Measurements from ENCODE around the gene SIMC1. TPM values are rescaled to one million over a fixed set of nuclear protein-coding genes. Genes with fewer than 3 reads are reported as not detected.

SIMC1 gene
- total and polyA plus RNA-seq, 2 of the 4 experiments (the other 2 are of a cell fraction), result 8.2 to 11.7 TPM

DNA sequence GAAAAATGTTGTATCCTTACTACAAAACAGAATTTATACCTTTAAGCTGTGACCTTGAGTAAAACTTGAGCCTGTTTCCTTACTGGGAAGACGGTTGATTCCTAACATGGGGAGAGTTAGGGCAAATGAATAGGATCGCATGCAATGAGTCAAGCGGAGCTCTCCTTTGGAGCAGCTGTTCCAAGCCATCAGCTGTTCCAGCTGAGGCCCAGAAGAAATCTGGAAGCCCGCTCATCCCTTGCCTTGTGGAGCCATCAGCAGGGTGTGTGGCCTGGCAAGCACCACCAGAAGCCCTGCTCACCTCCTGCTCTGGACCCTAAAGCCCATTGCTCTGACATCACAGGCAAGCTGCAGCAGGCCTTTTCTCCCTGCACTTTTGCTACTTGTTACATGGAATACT, 115.3 kb downstream of the SIMC1 start:
- WGBS, 2 experiments (ENCODE audit: extremely low coverage in 2 of 2, insufficient read length in 1 of 2), result 88% methylated on average over 1 of the region's 4 CpGs; no CpG with 5 or more reads in 1 of the 2 experiments
- no peak overlapping the region for H2AFZ ChIP-seq (replicated peaks; ENCODE audit: low read length, poor library complexity)
- DNase-seq (no peak), ATAC-seq (ENCODE audit: low read depth) (no peak)
- no peak overlapping the region for H2BK15ac ChIP-seq (ENCODE audit: low read depth, low read length)
- intact Hi-C loops (cut with micrococcal nuclease), result no loop called here
- no peak overlapping the region for H4K91ac ChIP-seq (ENCODE audit: insufficient read depth, low read depth, low read length)
- TF ChIP-seq RFX5 (IDR thresholded peaks at IDR 0.05; ENCODE audit: low read depth, low read length) (no peak), BHLHE40 (IDR thresholded peaks at IDR 0.05; ENCODE audit: low read depth, low read length) (no peak), CHD1 (IDR thresholded peaks at IDR 0.05; ENCODE audit: low read depth, low read length) (no peak), MAFK (IDR thresholded peaks at IDR 0.05; ENCODE audit: low read depth, low read length) (no peak), NFE2L2 (IDR thresholded peaks at IDR 0.05; ENCODE audit: low read depth, low read length) (no peak)
- no peak overlapping the region for H2AK9ac ChIP-seq (replicated peaks; ENCODE audit: low read depth, low read length, poor library complexity)
- peaks cover 64% of the 10 kb centered on the region for H3K36me3 ChIP-seq (ENCODE audit: control insufficient read depth, insufficient read depth, low read length)
- H3K9ac ChIP-seq (ENCODE audit: low read depth, low read length), result no peak overlapping the region
- in situ Hi-C loops (cut with MboI; ENCODE audit: low sequenced_read_pairs), result no loop called here
- H3K18ac ChIP-seq (ENCODE audit: low read depth, low read length), result no peak overlapping the region
- peaks cover 47 to 59% of the 10 kb centered on the region in 2 experiments for H3K79me1 ChIP-seq (ENCODE audit: low read depth in 1 of 2, low read length in 2 of 2)
- H2BK5ac ChIP-seq (ENCODE audit: low read depth, low read length, poor library complexity, severe bottlenecking), result no peak overlapping the region
- no peak overlapping the region for H4K8ac ChIP-seq (ENCODE audit: low read depth in 2 of 2, low read length in 2 of 2)
- 0 out of 2 replicates have a peak, but pooled peaks cover 2% of the 10 kb centered on the region for H3K4me1 ChIP-seq (ENCODE audit: control insufficient read depth, insufficient read depth, low read length)
- no peak overlapping the region for H4K5ac ChIP-seq (ENCODE audit: low read depth, low read length)
- no peak overlapping the region for H3K4me3 ChIP-seq (ENCODE audit: insufficient read depth, low read depth, low read length)
- H3K9me3 ChIP-seq (ENCODE audit: control insufficient read depth, insufficient read depth, low read length), result no peaks in the 10 kb centered on the region
- no peak overlapping the region for H3K4me2 ChIP-seq (ENCODE audit: low read depth, low read length)
- H3K23ac ChIP-seq (ENCODE audit: low read depth, low read length), result no peak overlapping the region
- no peak overlapping the region for H3K56ac ChIP-seq (ENCODE audit: extremely low read depth, insufficient read depth, low read length)
- H4K20me1 ChIP-seq (ENCODE audit: insufficient read depth, low read length), result peaks cover 50% of the 10 kb centered on the region
- H2BK20ac ChIP-seq (ENCODE audit: low read depth, low read length), result no peak overlapping the region
- H3K9me1 ChIP-seq (ENCODE audit: insufficient read depth, low read length), result peaks cover 15% of the 10 kb centered on the region
- H3K27ac ChIP-seq (ENCODE audit: insufficient read depth, low read length), result no peak overlapping the region
- no peak overlapping the region for H2AK5ac ChIP-seq (ENCODE audit: low read depth, low read length)
- no peak overlapping the region for H3K14ac ChIP-seq (replicated peaks; ENCODE audit: low read depth, low read length)
- H3K4ac ChIP-seq (ENCODE audit: low read depth, low read length), result no peak overlapping the region
- dilution Hi-C loops (cut with HindIII; ENCODE audit: low sequenced_read_pairs, unreplicated experiment), result no loop called here
- no TSS peak for BruUV-seq (replicated peaks)
- H3K27me3 ChIP-seq (ENCODE audit: control insufficient read depth, insufficient read depth, low read length), result no peaks in the 10 kb centered on the region
- no peak overlapping the region for H2BK120ac ChIP-seq (ENCODE audit: low read depth, low read length)
- POLR2A ChIA-PET (ENCODE audit: unreplicated experiment), result no interaction called here
- CTCF ChIA-PET, result interaction anchor here (0.7 kb wide), 1 partner anchor 10 kb away, joined by 4 read pairs; no protein-coding TSS in a partner anchor

Measured in IMR-90 (cell line).